NCI-H82 treated with DMSO at 0.1 percent for 48 hours (cell line): ENCODE measurements around the gene GNAZ.

Source experiments
- DNase-seq: peaks from one replicate; lab custom pipeline; 2025; ENCODE audit not compliant: unreplicated experiment; lab: John Stamatoyannopoulos, UW

The GNAZ gene

DNA sequence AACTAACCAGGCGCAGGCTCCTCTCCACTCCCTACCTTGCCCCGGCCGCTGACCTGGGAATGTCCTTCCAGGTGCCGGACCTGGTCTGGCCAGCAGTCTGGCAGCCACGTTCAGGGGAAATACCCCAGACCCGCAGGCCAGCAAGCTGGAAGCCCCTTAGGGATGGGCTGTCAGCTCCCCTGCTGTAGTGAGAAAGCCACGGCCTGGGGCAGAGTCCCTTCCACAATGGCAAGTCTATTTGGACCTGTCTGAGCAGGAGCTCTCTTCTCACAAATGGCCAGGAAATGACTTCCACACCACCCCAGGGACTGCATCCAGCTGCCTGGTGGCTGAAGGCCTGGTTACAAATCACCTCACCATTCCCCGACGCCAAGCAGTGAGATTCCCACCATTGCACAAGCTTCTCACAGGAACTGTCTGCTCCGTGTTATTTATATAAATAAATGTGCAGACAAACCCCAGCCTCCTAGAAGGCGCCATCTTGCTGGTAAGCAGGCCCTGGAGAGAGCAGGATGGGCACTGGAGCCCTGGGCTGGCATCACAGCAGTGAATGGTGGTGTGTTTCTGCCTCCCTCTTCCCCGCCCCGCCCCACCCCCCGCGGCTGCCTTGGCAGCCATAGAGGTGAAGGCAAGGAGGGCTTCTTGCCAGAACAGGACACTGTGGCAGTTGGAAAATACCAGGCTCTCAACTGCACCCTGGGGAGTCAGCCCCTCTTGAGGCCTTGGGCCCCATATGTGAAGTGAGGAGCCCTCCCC, 47.8 kb downstream of the GNAZ start:
- no peak for DNase-seq

DNA sequence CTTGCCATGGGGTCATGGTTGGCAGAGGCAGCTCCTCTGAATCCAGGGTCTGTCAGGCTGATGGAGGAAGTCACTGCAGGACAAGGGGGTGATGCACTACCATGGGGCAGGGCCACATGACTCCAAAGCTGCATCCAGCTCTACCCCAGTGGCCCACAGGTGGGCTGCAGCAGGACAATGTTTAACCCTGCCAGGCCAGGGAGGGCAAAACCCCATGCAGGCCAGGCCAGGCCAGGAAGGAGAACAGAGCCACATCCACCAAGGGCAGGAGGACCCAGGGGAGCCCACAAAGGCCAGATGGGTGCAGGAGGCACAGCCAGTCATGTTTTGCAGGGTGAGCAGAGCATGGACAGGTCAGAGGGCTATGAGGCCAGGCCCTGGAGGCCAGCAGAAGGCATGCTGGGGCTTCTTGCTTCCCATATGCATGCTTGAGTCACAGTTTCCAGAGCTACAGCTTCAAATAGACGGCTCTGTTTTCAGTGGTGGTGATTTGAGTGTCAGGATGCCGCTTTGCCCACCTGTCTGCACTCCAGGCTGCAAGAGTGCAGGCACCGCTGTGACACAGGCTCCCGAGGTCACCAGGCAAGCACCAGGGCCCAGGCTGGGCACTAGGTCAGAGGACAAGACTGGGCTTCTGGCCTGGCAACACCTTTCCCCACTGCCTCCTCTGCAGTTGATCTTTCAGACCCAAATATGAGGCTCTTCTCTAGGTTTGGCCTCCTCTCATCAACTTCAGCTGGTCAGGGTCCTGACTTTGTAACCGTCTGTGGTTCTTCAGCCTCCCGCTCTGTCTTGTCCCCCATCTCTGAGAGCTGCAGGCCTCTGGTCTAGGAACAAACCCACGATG, 48.6 kb downstream of the GNAZ start:
- no peak for DNase-seq

DNA sequence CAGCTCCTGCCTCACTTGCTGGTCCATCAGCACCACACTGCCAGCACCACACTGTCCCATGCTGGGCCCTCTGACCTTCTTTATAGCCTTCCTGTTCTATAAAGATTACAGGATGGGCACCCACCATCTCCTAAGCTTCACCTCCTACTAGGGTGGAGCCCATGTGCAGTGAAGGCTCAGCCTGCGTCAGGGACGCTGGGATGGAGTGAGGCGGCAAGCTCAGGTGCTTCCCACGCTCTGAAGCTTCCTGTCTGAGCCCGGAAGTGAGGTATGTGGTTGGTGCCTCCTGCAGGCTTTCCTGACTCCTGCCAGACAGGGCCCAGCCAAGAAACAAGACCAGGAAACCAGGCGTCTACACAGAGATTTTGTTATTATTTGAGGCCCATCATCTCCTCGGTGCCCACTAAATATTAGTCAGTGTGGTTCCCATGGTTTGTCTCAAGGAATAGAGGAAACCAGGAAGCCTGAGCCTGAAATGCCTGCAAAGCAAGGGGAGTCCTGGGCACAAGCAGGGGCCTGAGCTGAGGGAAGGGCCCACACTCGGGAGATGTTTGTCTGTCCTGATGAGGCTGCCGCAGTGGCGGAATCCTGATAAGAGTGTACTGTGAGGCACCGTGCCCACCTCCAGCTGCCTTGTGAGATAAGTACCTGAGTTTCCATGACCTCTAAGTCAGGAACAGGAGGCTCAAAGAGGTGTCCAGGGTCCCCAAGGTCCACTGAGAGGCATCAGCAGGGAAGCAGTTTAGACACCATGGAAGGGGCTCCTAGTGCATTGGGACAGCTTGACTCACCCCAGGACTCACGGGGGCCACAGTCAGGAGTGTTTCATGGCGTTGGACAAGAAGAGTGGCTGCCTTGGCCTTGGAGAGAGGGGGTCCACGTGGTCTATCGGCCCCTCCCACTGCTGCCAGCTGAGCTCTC, 49.4 kb downstream of the GNAZ start:
- no peak for DNase-seq

DNA sequence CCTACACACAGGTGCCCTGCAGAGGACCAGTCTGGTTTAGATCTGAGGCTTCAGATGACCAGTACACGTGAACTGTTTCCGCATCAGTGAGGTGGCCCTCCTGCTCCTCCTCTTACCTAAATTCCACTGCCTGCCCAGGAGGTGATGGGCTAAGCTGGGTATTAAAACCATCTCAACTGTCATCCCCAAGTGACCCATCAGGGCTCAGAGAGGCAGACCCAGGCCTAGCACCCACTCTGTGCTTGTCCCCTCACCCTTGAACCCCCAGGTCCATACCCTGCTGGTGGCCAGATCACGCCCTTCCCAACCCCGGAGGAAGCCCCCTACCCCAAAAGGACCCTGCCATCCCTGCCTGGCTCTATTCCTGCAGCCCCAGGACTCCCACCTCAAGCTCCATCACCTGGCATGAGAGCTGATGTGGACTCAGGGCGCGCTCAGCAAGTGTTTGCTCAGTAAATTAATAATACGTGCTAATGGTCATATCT, 50.1 kb downstream of the GNAZ start:
- DNase-seq: no peak

DNA sequence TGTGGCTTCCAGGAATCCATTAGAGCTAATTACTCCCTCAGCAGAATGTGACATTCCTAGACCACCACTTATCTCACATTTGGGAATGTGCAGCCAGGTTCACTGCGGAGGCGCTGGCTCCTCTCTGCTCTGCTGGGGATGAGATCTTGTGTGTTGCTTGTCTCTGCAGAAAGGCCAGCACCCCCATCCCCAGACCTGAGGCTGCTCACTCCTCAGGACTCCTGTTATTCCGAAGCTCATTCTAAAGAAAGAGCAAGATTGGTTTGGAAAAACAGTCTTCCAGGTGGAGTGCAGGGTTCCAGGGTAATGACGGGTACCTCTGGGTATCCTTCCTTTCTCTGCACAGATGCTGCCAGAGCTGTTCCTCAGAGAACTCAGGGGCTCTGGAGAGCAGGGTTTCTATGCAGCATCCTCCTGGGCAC, 50.7 kb downstream of the GNAZ start:
- no peak for DNase-seq

DNA sequence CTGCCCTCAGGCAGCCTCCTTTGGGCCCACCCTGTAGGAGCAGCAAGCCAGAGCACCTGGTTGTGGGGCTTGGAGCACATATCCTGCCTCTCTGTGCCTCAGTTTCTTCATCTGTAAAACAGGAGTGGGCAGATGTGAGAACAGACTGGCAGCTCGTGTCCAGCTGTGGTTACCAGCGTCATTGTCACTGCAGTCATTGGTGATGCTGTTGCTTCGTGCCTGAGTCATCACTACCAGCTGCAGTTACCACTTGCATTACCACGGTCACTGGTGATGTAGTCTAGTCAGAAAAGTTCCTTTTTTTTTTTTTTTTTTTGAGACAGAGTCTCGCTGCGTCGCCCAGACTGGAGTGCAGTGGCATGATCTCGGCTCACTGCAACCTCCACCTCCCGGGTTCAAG, 51.1 kb downstream of the GNAZ start:
- DNase-seq: no peak

GRCh38 chr22:23122216-23122957, 52.1 kb downstream of the GNAZ start:
- DNase-seq: no peak

DNA sequence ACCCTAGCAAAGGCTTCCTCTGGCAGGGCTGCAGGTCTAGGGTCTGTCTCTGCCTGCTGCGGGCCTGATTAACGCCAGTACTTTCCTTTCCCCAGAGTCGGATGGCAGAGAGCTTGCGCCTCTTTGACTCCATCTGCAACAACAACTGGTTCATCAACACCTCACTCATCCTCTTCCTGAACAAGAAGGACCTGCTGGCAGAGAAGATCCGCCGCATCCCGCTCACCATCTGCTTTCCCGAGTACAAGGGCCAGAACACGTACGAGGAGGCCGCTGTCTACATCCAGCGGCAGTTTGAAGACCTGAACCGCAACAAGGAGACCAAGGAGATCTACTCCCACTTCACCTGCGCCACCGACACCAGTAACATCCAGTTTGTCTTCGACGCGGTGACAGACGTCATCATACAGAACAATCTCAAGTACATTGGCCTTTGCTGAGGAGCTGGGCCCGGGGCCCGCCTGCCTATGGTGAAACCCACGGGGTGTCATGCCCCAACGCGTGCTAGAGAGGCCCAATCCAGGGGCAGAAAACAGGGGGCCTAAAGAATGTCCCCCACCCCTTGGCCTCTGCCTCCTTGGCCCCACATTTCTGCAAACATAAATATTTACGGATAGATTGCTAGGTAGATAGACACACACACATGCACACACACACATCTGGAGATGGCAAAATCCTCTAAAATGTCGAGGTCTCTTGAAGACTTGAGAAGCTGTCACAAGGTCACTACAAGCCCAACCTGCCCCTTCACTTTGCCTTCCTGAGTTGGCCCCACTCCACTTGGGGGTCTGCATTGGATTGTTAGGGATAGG, 52.9 kb downstream of the GNAZ start:
- no peak for DNase-seq

DNA sequence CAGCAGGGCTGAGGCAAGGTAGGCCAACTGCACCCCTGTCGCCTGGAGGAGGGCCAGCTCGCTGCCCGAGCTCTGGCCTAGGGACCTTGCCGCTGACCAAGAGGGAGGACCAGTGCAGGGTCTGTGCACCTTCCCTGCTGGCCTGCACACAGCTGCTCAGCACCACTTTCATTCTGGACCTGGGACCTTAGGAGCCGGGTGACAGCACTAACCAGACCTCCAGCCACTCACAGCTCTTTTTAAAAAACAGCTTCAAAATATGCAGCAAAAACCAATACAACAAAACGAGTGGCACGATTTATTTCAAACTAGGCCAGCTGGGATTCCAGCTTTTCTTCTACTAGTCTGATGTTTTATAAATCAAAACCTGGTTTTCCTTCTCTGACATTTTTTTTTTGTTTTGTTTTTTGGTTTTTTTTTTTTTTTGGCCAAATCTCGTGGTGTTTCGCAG, 53.5 kb downstream of the GNAZ start:
- no peak for DNase-seq

DNA sequence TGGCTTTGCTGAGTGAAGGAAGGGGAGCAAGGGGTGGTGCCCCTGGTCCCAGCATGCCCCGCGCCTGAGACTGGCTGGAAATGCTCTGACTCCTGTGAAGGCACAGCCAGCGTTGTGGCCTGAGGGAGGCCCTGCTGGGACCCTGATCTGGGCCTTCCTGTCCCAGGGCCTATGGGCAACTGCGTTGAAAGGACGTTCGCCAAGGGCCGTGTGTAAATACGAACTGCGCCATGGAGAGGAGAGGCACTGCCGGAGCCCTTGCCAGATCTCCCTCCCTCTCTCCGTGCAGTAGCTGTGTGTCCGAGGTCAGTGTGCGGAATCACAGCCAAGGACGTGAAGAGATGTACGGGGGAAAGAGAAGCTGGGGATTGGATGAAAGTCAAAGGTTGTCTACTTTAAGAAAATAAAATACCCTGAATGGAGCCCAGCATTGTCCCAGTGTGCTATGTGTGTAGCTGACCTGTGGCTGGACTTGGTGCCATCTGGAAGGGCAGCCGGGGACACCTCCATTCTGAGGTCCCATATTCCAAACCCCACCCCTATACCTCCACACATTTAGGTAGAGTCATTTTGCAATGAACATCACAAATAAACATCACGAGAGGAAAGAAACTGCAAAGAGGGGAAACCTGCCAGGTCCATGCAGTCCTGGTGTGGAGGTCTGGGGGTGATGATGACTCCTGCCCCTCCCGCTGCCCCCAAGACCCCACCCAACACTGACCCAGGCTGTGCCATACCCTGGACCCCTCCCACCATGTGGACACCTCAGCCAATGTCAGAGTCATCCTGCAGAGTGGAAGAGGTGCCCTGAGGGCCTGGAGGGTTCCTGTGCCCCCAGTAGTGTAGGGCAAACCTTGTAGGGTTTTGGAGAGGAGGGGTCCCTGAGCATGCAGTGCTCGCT, 54.5 kb downstream of the GNAZ start:
- DNase-seq: no peak

DNA sequence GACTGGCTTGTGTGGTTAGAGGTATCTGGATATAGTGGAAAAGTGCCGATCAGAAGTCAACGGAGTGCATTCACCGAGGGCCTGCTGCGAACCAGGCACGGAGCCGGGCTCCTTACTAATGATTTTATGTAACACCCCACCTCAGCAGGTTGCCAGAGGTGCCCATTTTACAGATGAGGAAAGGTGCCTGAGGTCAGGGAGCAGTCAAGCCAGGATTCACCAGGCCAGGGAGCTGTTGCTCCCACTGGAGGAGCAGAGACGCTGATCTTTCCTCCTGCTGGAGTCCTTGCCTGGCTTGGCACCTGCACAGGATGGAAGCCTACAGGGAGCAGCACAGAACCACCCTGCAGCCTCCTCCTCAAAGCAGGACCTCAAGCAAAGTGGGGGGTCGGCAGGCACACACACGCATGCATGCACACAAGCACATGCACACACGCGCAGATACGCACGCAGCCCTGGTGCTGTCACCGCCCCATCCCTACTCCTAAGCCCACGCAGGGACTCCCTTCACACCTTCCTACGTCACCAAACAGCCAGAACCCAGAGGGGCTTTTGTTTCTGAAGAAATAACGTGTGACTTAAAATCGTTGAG, 55.3 kb downstream of the GNAZ start:
- no peak for DNase-seq

- DNase-seq: no peak
Measured at GRCh38 chr22:23126165-23127054, 56.1 kb downstream of the GNAZ start.

GRCh38 chr22:23127055-23127756, 56.9 kb downstream of the GNAZ start:
- DNase-seq: no peak

- no peak for DNase-seq
Measured at GRCh38 chr22:23127788-23128187, 57.5 kb downstream of the GNAZ start.

DNA sequence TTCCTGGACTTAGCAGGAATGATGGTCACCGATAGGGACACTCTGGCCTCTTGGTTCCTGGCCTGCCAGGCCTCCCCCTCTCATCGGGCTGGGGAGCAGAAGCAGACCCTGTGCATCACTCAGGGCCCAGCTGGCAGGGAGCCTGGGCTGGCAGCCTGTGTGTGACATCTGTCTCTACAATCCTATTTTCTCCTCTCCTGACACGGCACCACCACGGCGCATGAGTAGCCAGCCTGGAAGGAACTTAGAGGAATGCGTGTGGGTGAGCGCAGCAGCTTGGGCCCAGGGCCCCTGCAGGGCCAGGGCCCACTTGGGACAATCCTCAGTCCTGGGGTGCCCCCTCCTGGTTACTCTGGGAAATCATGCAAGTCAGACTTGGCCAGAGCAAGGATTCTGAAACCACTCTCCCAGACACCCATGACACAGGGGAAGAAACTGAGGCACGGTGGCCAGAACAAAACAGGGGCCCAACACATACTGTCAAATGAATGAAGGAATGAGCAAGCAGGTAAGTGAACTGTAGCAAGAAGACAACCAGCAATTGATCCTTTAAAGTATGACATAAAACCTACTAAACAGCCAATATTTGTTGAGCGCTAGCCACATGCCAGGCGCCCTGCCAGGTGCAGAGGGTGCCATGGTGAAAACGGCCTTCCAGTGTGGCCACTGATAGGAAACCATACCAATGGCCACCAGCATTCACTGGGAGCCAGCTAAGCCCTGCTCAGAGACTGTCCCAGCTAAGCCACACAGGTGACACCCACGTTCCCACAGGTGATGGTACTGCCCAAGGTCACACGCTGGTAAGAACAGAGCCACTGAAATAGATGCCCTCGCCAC, 58.2 kb downstream of the GNAZ start:
- DNase-seq: peak; percentile 65

DNA sequence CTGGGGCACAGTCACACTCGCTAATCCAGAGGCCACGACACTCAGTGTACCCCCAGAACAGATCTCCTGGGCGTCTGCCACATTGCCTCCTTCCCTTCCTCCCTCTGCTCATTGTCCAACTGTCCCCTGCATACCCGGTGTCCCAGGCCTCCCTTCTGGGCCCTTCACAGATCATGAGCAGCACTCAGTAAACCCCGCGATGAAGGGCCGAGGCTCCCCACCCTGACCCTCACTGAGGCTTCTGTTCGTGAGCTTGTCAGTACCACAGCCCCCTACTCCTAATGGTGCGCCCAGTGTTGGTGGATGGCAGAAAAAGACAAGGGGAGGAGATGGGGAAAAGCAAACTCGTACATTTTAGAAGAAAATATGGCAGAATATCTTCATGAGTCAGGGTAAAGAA, 58.8 kb downstream of the GNAZ start:
- no peak for DNase-seq
